HG02759 (cell line): ENCODE results near the gene PCLO.

Experiments used
- ATAC-seq: cut with Tn5 transposase; IDR thresholded peaks from one replicate; pipeline ENCODE4 v1.9.1; 2021; ENCODE audit warnings: mild to moderate bottlenecking, moderate library complexity; ENCODE audit not compliant: unreplicated experiment

PCLO gene

GRCh38 chr7:83162402-83163256 is at the start of gene PCLO:
Gene PCLO, minus strand, starts transcription at chr7:83162884. Its CDS starts 292 bp downstream, at chr7:83162592.
- peak; percentile 95 for ATAC-seq

DNA sequence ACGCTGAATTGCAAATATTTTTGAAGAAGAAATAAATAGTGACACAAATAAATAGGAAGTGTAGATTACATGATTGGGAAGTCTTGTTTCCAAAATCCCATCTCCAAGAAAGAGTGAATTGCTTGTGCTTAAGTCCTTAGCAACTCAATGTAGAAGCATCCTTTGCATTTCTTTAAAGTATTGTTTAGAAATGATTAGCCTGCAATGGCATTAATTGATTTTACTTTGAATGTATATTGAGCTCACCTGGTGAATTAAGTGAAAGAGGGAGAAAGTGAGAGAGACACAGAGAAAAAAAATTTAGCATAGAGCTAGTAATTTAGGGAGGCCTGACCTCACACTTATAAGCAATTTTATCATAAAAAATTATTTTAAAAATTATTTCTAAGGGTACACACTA is 49.0 kb upstream of the PCLO start:
- ATAC-seq, result no peak

DNA sequence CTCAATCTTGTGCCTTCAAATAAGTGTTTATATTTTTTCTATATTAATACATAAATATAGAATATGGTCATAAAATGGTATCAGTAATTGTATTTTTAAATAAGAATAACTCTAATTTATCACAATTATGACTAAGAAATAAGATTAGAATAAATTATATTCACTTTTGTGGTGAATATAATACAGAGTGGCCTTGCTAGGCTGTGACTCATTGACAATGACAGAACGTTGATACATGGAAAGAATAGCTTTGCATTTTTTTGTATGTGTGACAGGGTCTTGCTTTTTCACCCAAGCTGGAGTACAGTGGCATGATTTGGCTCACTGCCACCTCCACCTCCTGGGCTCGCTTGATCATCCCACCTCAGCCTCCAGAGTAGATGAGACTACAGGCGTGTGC is 47.8 kb upstream of the PCLO start:
- no peak for ATAC-seq

- ATAC-seq, result no peak
Measured at GRCh38 chr7:83204715-83205114, 42.0 kb upstream of the PCLO start.

DNA sequence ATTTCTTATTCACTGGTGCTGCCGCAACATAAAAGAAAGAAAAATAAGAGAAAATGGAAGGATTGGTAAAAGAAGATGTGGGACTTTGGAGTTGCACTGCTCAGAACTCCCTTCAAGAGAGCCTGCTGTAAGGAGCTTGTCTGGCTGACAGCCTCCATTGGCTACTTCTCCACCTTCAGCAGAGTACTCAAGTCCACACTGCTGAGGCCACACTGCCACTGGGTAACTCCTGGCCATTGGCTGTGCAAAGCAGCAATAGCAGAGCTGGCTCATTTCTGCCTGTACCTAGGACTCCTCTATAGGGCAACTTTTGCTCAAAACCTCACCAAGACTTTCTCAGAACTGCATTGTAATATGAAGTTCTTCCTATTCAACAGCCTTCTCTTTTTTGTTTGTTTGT is 38.7 kb upstream of the PCLO start:
- ATAC-seq, result no peak

DNA sequence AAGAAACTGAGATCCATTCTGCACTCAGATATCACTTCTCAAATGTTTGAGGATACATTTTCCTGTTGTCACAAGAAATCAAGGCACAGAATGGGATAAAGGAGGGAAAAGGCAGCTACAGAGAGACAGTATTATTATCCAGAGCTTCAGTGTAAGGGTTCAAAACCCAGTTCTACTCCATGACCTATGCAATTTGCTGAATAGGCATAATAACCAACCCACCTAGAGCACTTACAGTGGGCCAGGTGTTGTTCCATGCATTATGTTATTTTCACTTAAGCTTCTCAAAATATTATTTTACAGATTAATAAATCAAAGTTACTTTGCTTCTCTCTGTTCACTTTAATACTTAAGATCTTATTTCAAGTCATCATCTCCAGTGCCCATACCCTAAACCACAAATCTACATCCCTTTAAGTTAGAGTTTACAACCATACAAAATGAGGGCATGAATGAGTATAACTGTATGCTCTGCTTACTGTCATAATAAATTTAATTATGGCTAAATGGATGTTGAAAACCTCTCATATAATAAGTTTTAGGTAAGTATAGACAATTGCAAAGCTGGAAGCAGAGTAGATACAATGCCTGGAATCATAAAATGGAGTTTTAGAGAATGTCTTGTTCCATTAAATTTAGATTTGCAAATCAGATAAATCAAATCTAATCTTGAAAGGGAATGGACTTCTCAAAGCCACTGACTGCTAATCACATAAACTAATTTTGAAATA is 28.1 kb upstream of the PCLO start:
- ATAC-seq, result no peak

- ATAC-seq, result no peak
Measured at GRCh38 chr7:83178796-83179195, 16.1 kb upstream of the PCLO start.

DNA sequence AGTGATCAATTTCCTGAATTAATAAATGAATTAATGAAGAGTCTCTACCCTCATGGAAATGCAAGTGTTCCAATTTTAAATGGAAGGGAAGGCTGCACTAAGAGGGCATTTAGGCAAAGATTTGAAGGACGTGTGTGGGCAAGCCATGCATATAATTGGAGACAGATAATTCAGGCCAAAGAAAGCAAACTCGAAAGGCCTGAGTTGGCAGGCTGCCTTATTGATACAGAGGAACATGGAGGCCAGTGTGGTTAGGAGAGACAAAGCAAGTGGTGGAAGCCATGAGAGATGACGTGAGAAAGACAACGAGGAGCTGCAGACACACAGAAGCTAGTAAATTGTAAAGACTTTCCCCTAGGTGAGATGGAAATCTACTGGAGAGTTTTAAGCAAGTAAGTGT is 15.4 kb upstream of the PCLO start:
- no peak for ATAC-seq

DNA sequence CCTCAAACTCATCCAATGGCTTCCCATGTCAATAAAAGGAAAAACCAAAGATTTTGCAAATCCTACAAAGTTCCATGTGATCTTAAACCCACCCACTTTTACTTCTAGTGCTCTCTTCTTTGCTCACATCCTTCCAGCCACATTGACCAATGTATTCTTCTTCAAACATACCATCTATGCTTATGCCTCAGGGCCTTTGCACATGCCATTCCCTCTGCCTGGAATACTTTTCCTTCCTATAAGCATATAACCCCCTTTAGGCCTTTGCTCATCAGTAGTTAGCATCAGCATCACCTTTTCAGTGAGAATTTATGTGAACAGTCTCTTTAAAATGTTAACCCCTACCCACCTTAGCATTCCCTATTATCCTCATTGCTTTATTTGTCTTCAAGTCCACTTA is 11.0 kb upstream of the PCLO start:
- ATAC-seq, result no peak

- ATAC-seq, result no peak
Measured at GRCh38 chr7:83166781-83167180, 4.1 kb upstream of the PCLO start.

- ATAC-seq, result no peak
Measured at GRCh38 chr7:83161899-83162401, 734 bp downstream of the PCLO start.

- ATAC-seq, result no peak
Measured at GRCh38 chr7:83161186-83161585, 1.5 kb downstream of the PCLO start.

GRCh38 chr7:83159731-83160130 is 3.0 kb downstream of the PCLO start:
- no peak for ATAC-seq

- ATAC-seq, result no peak
Measured at GRCh38 chr7:83156006-83156405, 6.7 kb downstream of the PCLO start.

- ATAC-seq, result no peak
Measured at GRCh38 chr7:83155407-83155806, 7.3 kb downstream of the PCLO start.

- no peak for ATAC-seq
Measured at GRCh38 chr7:83153419-83153818, 9.3 kb downstream of the PCLO start.

DNA sequence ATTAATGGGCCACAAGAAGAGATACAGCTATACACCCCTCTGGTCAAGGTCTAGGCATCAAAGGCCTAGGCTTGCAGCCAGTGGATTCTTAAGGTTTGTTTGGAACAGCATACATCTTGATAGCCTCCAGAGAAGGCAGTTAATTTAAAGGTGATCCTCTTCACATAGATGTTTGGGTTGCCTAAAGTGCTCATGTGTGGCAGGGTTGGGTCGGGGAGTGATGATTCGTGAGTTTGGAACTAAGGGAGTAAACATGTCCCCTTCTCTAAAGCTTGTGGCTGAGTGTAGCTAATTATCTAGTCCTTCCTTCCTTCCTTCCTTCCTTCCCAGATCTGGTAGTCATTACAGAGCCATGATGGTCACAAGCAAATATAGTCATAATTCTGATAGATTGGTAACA is 12.4 kb downstream of the PCLO start:
- no peak for ATAC-seq

DNA sequence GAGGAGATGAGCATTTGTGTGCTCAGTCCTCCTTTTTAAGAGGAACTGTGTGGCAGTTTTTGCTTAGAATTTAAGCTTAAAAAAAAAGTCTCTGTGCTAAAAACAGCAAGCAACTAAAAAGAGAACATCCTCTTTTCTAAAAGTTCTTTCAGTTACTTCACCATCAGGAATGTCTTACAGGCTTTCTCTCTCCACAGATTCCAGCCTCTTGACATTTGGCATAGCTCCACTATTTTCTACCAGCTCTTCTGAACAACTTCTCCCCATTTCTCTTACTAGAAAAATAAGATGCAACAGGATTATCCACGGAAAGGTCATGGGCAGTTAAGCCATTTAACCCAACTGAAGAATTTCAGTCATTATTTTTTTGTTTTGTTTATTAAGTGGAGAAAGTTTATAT is 13.2 kb downstream of the PCLO start:
- no peak for ATAC-seq

DNA sequence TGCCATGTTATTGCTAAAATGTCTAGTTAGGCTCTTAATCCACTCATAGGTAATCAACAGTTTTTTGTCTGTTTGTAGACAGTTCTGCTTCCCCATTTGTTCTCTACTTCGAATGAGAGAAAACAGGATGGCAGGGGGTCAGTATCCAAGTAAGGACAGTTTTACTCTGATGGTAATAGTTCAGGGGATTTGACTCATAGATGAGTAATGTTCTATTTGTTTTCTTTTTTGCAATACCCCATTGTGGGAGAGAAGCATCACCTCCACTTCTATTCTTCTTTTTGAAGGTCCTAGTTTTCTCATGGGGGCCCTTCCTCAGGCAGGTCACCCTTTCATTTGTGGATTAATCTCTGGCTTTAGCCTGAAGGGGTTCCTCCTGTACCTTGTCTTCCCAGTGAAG is 13.9 kb downstream of the PCLO start:
- no peak for ATAC-seq

GRCh38 chr7:83143107-83143506 is 19.6 kb downstream of the PCLO start:
- ATAC-seq, result no peak

- ATAC-seq, result no peak
Measured at GRCh38 chr7:83142365-83142764, 20.3 kb downstream of the PCLO start.

DNA sequence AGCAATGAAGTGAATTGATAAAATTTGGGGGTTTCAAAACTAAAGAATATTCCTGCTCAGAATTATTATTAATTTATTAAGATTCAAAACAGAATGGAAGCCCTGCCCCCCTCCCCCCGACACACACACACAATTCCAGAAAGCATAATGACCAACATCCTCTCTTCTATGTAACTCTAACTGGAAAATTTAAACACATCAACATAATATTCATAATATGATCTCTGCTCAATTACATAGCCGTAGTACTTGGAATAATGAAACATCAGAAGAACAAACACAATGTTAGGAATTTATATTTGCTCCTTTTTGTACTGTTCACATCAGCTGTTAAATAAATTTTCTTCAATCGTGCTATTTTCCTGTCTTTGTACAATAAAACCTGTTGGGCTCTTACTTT is 20.8 kb downstream of the PCLO start:
- ATAC-seq, result no peak
